HG03066 (cell line): ENCODE measurements around the gene FREM2.

Source experiments
- ATAC-seq: cut with Tn5 transposase; IDR thresholded peaks from one replicate; pipeline ENCODE4 v1.9.1; 2021; ENCODE audit warnings: low read depth; ENCODE audit not compliant: unreplicated experiment

Gene FREM2

DNA sequence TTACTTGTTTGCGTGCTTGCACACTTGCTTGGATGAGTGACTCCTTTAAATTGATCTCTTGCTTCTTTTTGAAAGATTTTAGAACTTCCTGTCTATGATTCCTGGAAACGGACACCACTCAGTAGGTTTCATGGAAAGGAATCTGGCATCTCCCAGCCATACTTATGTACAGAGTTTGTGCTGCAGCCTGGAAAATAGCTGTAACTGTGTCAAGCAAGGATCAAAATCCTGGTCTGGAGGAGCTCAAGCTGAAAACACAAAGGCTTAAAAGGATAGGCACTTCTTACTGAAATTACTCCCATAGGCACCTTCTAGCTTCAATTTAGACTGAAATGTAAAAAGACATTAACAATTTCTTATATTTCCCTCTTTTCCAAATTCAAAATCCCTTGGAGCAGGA, 1.4 kb upstream of the FREM2 start:
- ATAC-seq = no peak

- ATAC-seq = no peak
These were observed 802 bp upstream of the FREM2 start for GRCh38 chr13:38685974-38686576.

DNA sequence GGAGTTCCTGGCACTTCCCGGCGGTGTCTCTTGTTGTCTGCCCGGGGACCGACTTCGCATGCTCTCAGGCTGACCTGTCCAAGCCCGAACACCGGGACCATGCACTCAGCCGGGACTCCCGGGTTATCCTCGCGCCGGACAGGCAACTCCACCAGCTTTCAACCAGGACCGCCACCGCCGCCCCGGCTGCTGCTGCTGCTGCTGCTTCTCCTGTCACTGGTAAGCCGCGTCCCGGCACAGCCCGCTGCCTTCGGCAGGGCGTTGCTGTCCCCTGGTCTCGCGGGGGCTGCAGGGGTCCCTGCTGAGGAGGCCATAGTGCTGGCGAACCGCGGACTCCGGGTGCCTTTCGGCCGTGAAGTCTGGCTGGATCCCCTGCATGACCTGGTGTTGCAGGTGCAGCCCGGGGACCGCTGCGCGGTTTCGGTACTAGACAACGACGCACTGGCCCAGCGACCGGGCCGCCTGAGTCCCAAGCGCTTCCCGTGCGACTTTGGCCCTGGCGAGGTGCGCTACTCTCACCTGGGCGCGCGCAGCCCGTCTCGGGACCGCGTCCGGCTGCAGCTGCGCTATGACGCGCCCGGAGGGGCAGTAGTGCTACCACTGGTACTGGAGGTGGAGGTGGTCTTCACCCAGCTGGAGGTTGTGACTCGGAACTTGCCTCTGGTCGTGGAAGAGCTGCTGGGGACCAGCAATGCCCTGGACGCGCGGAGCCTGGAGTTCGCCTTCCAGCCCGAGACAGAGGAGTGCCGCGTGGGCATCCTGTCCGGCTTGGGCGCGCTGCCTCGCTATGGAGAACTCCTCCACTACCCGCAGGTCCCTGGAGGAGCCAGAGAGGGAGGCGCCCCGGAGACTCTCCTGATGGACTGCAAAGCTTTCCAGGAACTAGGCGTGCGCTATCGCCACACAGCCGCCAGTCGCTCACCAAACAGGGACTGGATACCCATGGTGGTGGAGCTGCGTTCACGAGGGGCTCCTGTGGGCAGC, 661 bp downstream of the FREM2 start:
- no peak for ATAC-seq

DNA sequence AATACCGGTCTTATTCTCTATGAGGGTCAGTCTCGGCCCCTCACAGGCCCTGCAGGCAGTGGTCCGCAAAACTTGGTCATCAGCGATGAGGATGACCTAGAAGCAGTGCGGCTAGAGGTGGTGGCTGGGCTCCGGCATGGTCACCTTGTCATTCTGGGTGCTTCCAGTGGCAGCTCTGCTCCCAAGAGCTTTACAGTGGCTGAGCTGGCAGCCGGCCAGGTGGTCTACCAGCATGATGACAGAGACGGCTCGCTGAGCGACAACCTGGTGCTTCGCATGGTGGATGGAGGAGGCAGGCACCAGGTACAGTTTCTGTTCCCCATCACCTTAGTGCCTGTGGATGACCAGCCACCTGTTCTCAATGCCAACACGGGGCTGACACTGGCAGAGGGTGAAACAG, 1.8 kb downstream of the FREM2 start:
- ATAC-seq = no peak

GRCh38 chr13:38690231-38690630, 3.4 kb downstream of the FREM2 start:
- no peak for ATAC-seq

GRCh38 chr13:38693168-38693567, 6.3 kb downstream of the FREM2 start:
- no peak for ATAC-seq

GRCh38 chr13:38693641-38694040, 6.8 kb downstream of the FREM2 start:
- ATAC-seq = no peak

DNA sequence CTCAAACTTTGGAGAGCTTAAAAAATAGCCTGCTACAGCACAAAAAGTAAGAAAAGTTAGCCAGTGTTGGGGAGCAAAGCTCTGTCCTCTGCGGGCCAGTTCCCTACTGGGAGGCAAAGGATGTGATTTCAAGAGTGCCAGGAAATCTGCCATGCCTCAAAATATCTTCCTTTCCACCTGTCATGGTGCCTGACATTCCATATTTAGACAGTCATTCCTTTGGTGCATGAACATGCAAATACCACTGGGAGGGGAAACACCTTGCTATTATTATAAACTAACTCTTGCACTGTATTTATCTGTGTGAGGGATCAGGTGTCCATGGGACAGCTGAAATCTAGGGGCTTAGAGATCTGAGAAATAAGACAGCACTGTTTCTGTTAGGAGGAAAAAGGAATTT, 10.3 kb downstream of the FREM2 start:
- no peak for ATAC-seq

GRCh38 chr13:38697628-38698333, 10.9 kb downstream of the FREM2 start:
- no peak for ATAC-seq

- no peak for ATAC-seq
These were observed 13.2 kb downstream of the FREM2 start for GRCh38 chr13:38700051-38700450.

DNA sequence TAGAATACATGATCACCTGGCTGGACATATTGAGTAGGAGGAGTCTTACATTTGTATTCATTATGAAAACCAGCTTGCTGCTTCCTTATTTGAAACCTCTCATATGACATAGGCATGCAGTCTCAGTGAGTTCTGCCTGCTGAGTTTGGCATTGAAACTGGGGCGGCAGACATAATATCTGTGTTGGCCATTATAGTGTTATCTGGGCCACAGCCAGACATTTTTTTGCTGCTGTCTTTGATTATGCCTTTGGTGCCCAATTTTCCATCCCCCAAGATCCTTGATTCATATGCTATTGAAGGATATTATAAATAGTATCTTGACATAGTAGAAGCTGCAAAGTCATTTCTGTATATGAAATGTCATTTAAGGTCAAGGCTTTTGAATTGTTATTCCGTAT, 15.8 kb downstream of the FREM2 start:
- no peak for ATAC-seq

DNA sequence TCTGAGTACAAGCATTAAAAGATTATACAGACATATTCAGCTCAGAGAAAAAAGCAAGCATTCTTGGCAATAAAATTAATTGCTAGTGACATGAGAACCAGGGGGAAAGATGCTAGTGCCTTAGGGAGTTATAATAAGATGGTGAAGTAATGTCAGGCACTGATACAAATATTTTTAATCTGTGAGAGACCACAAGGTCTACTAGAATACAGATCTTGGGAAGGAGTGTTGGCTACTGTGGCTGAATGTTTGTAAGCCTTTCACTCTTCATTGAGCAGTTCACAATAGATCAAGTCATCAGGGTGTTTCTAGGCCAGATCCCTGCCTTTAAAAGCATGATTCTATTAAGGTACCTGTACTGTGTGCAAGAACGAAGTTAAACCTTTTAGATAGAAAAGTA, 16.4 kb downstream of the FREM2 start:
- no peak for ATAC-seq

DNA sequence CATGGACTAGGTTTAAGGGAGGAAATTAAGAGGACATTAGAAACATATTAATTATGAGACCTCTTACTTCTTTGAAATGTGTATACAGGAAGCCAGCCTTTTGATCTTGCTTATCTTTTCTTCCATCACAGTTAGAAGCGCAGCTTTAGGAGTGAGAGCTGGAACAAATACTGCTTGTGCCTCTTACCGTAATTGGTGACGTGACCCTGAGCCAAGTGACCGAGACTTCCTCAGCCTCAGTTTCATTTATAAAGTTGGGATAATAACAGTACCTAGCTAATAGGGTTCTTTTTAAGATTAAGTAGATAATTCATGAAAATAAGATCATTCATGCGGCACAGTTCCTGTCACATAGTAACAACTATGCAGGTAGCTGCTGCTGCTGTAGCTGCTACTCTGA, 18.5 kb downstream of the FREM2 start:
- ATAC-seq = no peak

DNA sequence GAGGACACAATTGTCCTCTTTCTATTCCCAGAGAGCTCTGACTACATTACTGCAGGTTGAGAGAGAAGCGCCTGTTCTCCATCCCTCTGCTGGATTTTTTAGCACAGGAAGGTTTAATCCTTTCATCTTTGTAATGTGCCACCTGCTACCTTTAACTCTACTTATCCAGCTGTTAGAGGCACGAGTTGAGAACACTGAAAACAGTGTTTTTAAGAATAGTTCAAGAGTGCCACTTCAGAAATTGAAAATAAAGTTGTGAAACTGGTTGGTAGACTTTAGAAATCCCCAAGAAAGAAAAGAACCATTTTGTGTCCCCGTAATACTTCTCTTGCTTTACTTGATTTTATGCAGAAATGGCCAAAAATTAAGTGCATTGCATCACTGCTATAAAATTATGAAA, 20.6 kb downstream of the FREM2 start:
- ATAC-seq = no peak

DNA sequence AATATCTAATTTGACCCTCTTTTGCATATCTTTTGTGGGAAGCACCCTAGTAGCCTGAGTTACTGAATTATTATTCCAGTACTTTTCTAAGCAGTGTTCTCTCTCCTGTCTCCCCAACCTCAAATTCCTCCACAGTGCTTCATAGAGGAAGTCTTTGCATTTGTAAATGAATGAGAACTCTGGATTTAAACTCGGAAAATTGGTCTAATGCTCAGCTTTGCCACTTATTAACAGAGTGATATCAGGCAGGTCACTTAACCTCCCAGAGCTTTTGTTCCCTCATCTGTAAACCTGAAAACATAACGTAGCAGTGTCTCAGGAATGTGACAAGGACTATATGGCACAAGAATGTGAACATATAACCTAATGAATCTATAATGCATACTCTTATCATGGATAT, 26.2 kb downstream of the FREM2 start:
- no peak for ATAC-seq

DNA sequence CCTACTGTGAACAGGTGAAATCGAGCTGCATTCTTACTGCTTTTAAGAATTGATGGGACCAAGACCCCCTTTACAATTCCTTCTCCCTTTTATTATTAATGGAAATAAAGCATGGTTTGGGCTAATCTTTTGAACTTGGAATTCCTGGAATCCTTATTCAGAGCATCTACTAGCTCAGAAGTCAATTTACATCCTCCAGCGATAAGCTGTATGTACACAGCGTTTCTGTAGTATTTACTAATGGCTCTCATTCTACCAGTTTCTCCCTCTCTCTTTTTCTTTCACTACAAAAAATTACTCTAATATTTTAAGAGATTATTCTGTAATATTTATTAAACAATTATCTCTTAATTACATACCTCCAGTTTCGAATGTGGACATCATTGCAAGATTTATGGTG, 31.5 kb downstream of the FREM2 start:
- ATAC-seq = no peak

GRCh38 chr13:38730332-38730731, 43.5 kb downstream of the FREM2 start:
- no peak for ATAC-seq

DNA sequence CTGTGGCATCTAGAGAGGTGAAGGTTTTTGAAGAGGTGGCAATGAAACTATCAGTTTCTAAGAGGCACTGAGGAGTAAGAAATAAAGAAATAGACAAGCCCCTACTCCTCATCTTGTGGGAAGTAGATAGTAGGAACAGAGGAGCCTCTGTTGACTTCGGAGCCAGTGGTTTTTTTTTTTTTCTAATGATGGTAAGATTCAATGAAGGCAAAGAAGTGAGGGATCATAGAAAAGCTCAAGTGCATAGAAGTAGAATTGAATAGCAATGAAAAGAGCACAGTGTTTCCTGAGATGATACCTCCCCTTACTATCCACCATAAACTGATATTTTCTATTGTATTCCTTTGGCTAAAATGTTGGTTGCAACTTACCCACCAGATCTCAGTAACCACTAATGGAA, 46.3 kb downstream of the FREM2 start:
- ATAC-seq = no peak

- ATAC-seq = no peak
These were observed 49.0 kb downstream of the FREM2 start for GRCh38 chr13:38735665-38736440.

- ATAC-seq = no peak
These were observed 56.6 kb downstream of the FREM2 start for GRCh38 chr13:38743466-38743865.

- no peak for ATAC-seq
These were observed 65.8 kb downstream of the FREM2 start for GRCh38 chr13:38752686-38753085.
